GM12878 (cell line): ENCODE results near the gene CIAO1. TPM values are rescaled to one million over a fixed set of nuclear protein-coding genes. Genes with fewer than 3 reads are reported as not detected.

Experiments used
- ATAC-seq: fragments of 200-7000 bp; cut with Tn5 transposase; 3 replicates; pipeline ENCODE4 v1.9.1; 2020; ENCODE audit warnings: mild to moderate bottlenecking, moderate library complexity
- BruUV-seq: library from RNA; stranded (reverse); fragments of 400-500 nt; replicated peaks from 2 replicates; lab custom pipeline; 2021; lab: Mats Ljungman, UMichigan
- CTCF ChIA-PET: fragments of 300-600 bp; sonication (Branson Sonifier 250); formaldehyde crosslinking; extraction: SDS; loops from one replicate; lab custom pipeline; 2021; ENCODE audit warnings: inconsistent platforms; lab: Yijun Ruan, JAX
- POLR2A ChIA-PET: fragments of 350-600 bp; formaldehyde crosslinking; extraction: SDS; loops from one replicate; lab custom pipeline; 2021; ENCODE audit warnings: inconsistent platforms; lab: Charles Lee
- RAD21 ChIA-PET: fragments of 300-600 bp; sonication (Branson Sonifier 250); formaldehyde crosslinking; loops from one replicate; lab custom pipeline; 2023; ENCODE audit warnings: antibody characterized with exemption; ENCODE audit not compliant: unreplicated experiment; lab: Charles Lee
- SMC1A ChIA-PET: fragments of 300-600 bp; sonication (Branson Sonifier 250); formaldehyde crosslinking; loops from one replicate; lab custom pipeline; 2023; ENCODE audit not compliant: unreplicated experiment, uncharacterized antibody; lab: Charles Lee
- DNase-seq: peaks from one replicate; pipeline ENCODE4 v3.0.0-alpha.2; 2011; ENCODE audit warnings: low read depth, low spot score
- FAIRE-seq: peaks from 3 replicates; lab custom pipeline; 2011; peaks lifted over from hg19 to GRCh38; lab: Jason Lieb, UNC
- H2AFZ ChIP-seq: 2 replicates; pipeline ENCODE4 v1.6.0; 2011; ENCODE audit warnings: low read depth, low read length, control low read depth; ENCODE audit not compliant: control insufficient read depth
- H3K27ac ChIP-seq: 2 replicates; pipeline ENCODE4 v1.5.1; 2011; ENCODE audit warnings: control low read depth; ENCODE audit not compliant: control insufficient read depth, insufficient read depth
- H3K27me3 ChIP-seq, 2 experiments: replicated peaks in 1 of 2; 2 replicates each; pipeline versions ENCODE4 v1.6.0 to v1.6.1; 2011; ENCODE audit warnings: low read length in 1 of 2; ENCODE audit not compliant: control insufficient read depth in 2 of 2, insufficient read depth in 2 of 2
- H3K36me3 ChIP-seq, 2 experiments: 2 replicates each; pipeline ENCODE4 v1.5.1; 2011; ENCODE audit warnings: low read length in 1 of 2; ENCODE audit not compliant: control insufficient read depth in 2 of 2, insufficient read depth in 2 of 2
- H3K4me1 ChIP-seq: 2 replicates; pipeline ENCODE4 v1.6.1; 2011; ENCODE audit warnings: mild to moderate bottlenecking, low read length, moderate library complexity, mixed read lengths; ENCODE audit not compliant: control insufficient read depth, insufficient read depth
- H3K4me2 ChIP-seq: 2 replicates; pipeline ENCODE4 v1.6.0; 2011; ENCODE audit warnings: control low read depth; ENCODE audit not compliant: control insufficient read depth, insufficient read depth
- H3K4me3 ChIP-seq: fragments of 200-600 bp; sonication (generic); 2 replicates; pipeline ENCODE4 v1.5.1; 2016
- H3K79me2 ChIP-seq: 2 replicates; pipeline ENCODE4 v1.6.0; 2011; ENCODE audit warnings: low read length; ENCODE audit not compliant: control insufficient read depth, insufficient read depth
- H3K9ac ChIP-seq: 2 replicates; pipeline ENCODE4 v1.8.0; 2011; ENCODE audit warnings: low read length, control low read depth, mixed read lengths; ENCODE audit not compliant: control insufficient read depth, insufficient read depth
- H3K9me3 ChIP-seq: replicated peaks from 3 replicates; pipeline ENCODE4 v1.5.1; 2011; ENCODE audit warnings: mild to moderate bottlenecking, low read length; ENCODE audit not compliant: control insufficient read depth, insufficient read depth
- H4K20me1 ChIP-seq: 2 replicates; pipeline ENCODE4 v1.6.0; 2011; ENCODE audit not compliant: control insufficient read depth, insufficient read depth
- ASH2L ChIP-seq: fragments of 300-600, 200-600 bp; sonication (generic); IDR thresholded peaks from 2 replicates; pipeline ENCODE4 v1.6.1; 2017; ENCODE audit warnings: low read depth, mild to moderate bottlenecking, borderline replicate concordance
- IRF3 ChIP-seq: fragments of 450-650 bp; IDR thresholded peaks from 2 replicates; pipeline ENCODE4 v1.6.1; 2014; ENCODE audit warnings: mild to moderate bottlenecking
- NR2C2 ChIP-seq: IDR thresholded peaks from 2 replicates; pipeline ENCODE4 v1.6.1; 2011; ENCODE audit warnings: borderline replicate concordance, low read depth; ENCODE audit not compliant: control insufficient read depth, insufficient read length
- POU2F2 ChIP-seq: IDR thresholded peaks from 3 replicates; pipeline ENCODE4 v1.6.1; 2011; ENCODE audit warnings: low read depth, mild to moderate bottlenecking, low read length, borderline replicate concordance
- REST ChIP-seq: IDR thresholded peaks from 2 replicates; pipeline ENCODE4 v1.6.1; 2012; ENCODE audit warnings: mild to moderate bottlenecking, low read depth, low read length
- RUNX3 ChIP-seq: IDR thresholded peaks from 2 replicates; pipeline ENCODE4 v1.6.1; 2012; ENCODE audit warnings: low read length, inconsistent platforms
- WGBS: methylation state at CpG from one replicate; pipeline ENCODE4 v1.1.6; 2016; ENCODE audit warnings: low lambda C conversion rate; ENCODE audit not compliant: insufficient replicate concordance, insufficient coverage; ENCODE audit errors: missing lambda C conversion rate; 5-methylcytosine and 5-hydroxymethylcytosine counted together
- in situ Hi-C: fragments of 300-500 bp; cut with MboI; formaldehyde crosslinking; loops from 9 replicates; pipeline ENCODE4 v1.14.3; 2018; ENCODE audit warnings: mixed read lengths
- intact Hi-C: fragments of 100-400 bp; cut with micrococcal nuclease; formaldehyde crosslinking; loops from one replicate; pipeline ENCODE4 v1.14.2; 2022; ENCODE audit not compliant: unreplicated experiment
- polyA plus RNA-seq, 11 experiments: library from polyadenylated mRNA; depleted of rRNA in 4 of 11; unstranded in 6 of 11; stranded (reverse) in 5 of 11; fragments of >200 nt; fragmentation: Nextera tagmentation in 4 of 11; fragmentation: Illumina TruSeq in 1 of 11; extraction: Ambion mirVana in 4 of 11; extraction: Trizol in 1 of 11; gene quantifications; 1 replicate in 1 of 11; 2 replicates in 10 of 11; pipeline versions ENCODE4 v1.2.1 to v1.2.3, GENCODE V29; 2011 to 2016; ENCODE audit warnings: inconsistent platforms in 2 of 11, missing spikeins in 2 of 11, low read depth in 1 of 11
- total RNA-seq, 4 experiments: library from RNA; depleted of rRNA in 3 of 4; stranded (reverse); fragments of >200 nt in 3 of 4; fragmentation: Illumina TruSeq in 1 of 4; extraction: Trizol in 1 of 4; gene quantifications; 2 replicates each; pipeline versions ENCODE4 v1.2.1 to v1.2.3, GENCODE V29; 2013 to 2021

CIAO1 gene
- total and polyA plus RNA-seq, 10 of the 15 experiments (the other 5 are each of a cell fraction or from before 2014, with no cell fraction given), result 8.3 to 89.4 (median 63.4) TPM

- TF ChIP-seq REST, result no peak
- no peak for TF ChIP-seq IRF3
- no peak; the same call in 2 of the 3 replicates for TF ChIP-seq POU2F2
Measured at GRCh38 chr2:96241900-96242611, 24.0 kb upstream of the CIAO1 start (continued).

GRCh38 chr2:96243843-96244242 is 22.2 kb upstream of the CIAO1 start:
- RAD21 ChIA-PET, result interaction anchor here (0.7 kb wide), 2 partner anchors 16 to 705 kb away, joined by 3 read pairs; no protein-coding TSS in a partner anchor
- CTCF ChIA-PET, result interaction anchor here (1.4 kb wide), 1 partner anchor 17 kb away, joined by 4 read pairs; no protein-coding TSS in a partner anchor
- SMC1A ChIA-PET, result interaction anchor here (0.8 to 4.4 kb wide), 2 partner anchors 11 to 30 kb away, joined by 3 to 26 read pairs; no protein-coding TSS in a partner anchor
- Histone ChIP-seq H3K9me3 (no peaks in the 10 kb centered on the region), H3K4me2 (no peak overlapping the region), H3K9ac (no peak overlapping the region), H3K79me2 (no peaks in the 10 kb centered on the region), H2AFZ (no peak overlapping the region)
- TF ChIP-seq ASH2L, result no peak
- no peak for TF ChIP-seq RUNX3
- TF ChIP-seq NR2C2, result no peak
- TF ChIP-seq, all 136 proteins: peak for 0
- H3K4me3 ChIP-seq, result no peak overlapping the region
- POLR2A ChIA-PET, result no interaction called here
- no peaks in the 10 kb centered on the region; a peak in 1 of 4 replicates for H3K36me3 ChIP-seq
- FAIRE-seq (no peak), DNase-seq (no peak), ATAC-seq (no peak)
- no peak overlapping the region for H3K27ac ChIP-seq
- no TSS peak for BruUV-seq
- 88% methylated on average over 5 of the region's 5 CpGs for WGBS
- H3K4me1 ChIP-seq, result peaks cover 32% of the 10 kb centered on the region
- H3K27me3 ChIP-seq, result no peaks in the 10 kb centered on the region
- no peaks in the 10 kb centered on the region for H4K20me1 ChIP-seq
- in situ Hi-C loops (no loop called here), intact Hi-C loops (no loop called here)
